ENCODE results near the gene SYNE2. TPM values are rescaled to one million over a fixed set of nuclear protein-coding genes. Genes with fewer than 3 reads are reported as not detected.
A peak's percentile ranks its signal among the peaks of the same experiment; 100 is the strongest.

The SYNE2 gene
- total and polyA plus RNA-seq, 2 of the 8 experiments (the other 6 are each of a cell fraction or from before 2014, with no cell fraction given): 32.6 to 46.1 TPM

DNA sequence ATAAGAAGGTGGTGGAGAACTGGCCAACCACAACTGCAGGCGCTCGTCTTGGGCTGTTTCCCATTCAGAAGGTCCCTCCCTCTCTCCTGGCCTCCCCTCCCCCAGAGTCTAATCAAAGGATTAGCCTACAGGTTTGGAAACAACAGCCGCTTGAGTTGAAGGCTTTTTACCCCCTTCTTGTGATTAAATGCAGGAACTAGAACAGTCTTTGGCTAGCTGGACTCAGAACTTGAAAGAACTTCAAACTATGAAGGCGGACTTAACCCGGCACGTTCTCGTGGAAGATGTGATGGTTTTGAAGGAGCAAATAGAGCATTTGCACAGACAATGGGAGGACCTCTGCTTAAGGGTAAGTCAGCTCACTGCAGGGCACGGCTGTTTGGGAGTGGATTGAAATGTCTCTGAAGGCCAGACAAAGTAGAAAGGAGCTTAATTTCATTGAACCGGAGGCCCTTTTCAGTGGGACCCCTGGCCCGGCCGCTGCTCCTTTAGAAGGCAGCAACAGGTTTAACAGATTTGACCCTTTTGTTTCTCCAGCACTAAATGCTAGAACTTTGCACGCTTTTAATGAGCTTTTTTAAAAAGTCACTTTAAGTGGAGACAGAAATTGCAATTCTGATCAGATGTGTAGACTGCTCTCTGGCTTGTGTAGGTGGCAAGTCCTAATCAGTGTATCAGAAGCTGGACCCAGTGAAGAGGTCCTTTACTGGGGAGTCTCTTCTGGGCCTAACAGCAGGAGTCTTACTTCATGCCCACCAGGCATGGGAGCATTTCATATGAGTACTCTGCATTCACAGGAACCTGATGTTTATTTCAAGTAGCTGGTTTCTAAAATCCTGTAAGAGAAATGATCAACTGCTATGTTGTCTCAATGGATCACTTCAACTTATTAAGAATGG is 333.7 kb downstream of the SYNE2 start:
- no peak overlapping the region for H4K8ac ChIP-seq (ENCODE audit: extremely low read depth, insufficient read depth, low read length)
- H3K79me2 ChIP-seq (ENCODE audit: control insufficient read depth in 1 of 2, insufficient read depth in 2 of 2, low read length in 2 of 2): no peaks in the 10 kb centered on the region
- no peak overlapping the region for H2AK5ac ChIP-seq (ENCODE audit: low read depth, low read length)
- H2BK5ac ChIP-seq (ENCODE audit: low read depth, low read length): peak overlapping the region; percentile 86; the same call in 1 of the 2 replicates
- no peaks in the 10 kb centered on the region for H4K20me1 ChIP-seq (replicated peaks in 1 of 2; ENCODE audit: control insufficient read depth in 1 of 2, insufficient read depth in 2 of 2, low read length in 2 of 2)
- H2BK20ac ChIP-seq (ENCODE audit: low read length): no peak overlapping the region
- peaks cover 0 to 13% (median 7%) of the 10 kb centered on the region in 4 experiments; a peak in 3 of 7 replicates for H3K4me1 ChIP-seq (replicated peaks in 1 of 4; ENCODE audit: control insufficient read depth in 3 of 4, insufficient read depth in 4 of 4, low read length in 3 of 4)
- H2BK12ac ChIP-seq (ENCODE audit: low read depth, low read length): 0 out of 2 replicates have a peak overlapping the region, but pooled peaks have one; percentile 79
- peak overlapping the region; percentile 33; the same call in 1 of the 2 replicates for H3K27ac ChIP-seq (ENCODE audit: low read depth, low read length)
- ChIA-PET POLR2A (ENCODE audit: partially characterized antibody) (interaction anchor here (0.6 to 1.5 kb wide), 5 partner anchors 10 to 236 kb away, joined by 3 to 13 read pairs (median 3); no protein-coding TSS in a partner anchor), CTCF (ENCODE audit: partially characterized antibody) (interaction anchor here (0.7 to 1.5 kb wide), 5 partner anchors 9 to 117 kb away, joined by 3 to 7 read pairs (median 4); no protein-coding TSS in a partner anchor)
- H4K5ac ChIP-seq (ENCODE audit: insufficient read length, low read depth, low read length): peak overlapping the region; percentile 33
- no peak overlapping the region for H3K14ac ChIP-seq (ENCODE audit: insufficient read length)
- H3K9ac ChIP-seq (replicated peaks in 1 of 4; ENCODE audit: extremely low read depth in 1 of 4, low read depth in 3 of 4, low read length in 3 of 4): peak overlapping the region in 3 of 4 experiments; percentile 9 to 28 (median 10); a peak in 3 of 7 replicates
- H3K4ac ChIP-seq (replicated peaks; ENCODE audit: insufficient read length, low read depth, low read length): no peak overlapping the region
- H3K4me2 ChIP-seq (ENCODE audit: insufficient read depth in 1 of 2, low read depth in 2 of 2, low read length in 2 of 2): peak overlapping the region; percentile 65 to 98
- peaks cover 12 to 20% of the 10 kb centered on the region in 2 experiments; a peak in 3 of 4 replicates for H3K9me3 ChIP-seq (ENCODE audit: insufficient read depth in 2 of 2, low read depth in 1 of 2, low read length in 1 of 2)
- no peaks in the 10 kb centered on the region for H3K27me3 ChIP-seq (replicated peaks in 1 of 4; ENCODE audit: control insufficient read depth in 3 of 4, extremely low read depth in 1 of 4, insufficient read depth in 3 of 4, low read length in 3 of 4)
- H2AFZ ChIP-seq (ENCODE audit: low read length): 0 out of 2 replicates have a peak overlapping the region, but pooled peaks have one; percentile 71
- WGBS, 2 experiments (ENCODE audit: extremely low coverage in 1 of 2, insufficient coverage in 1 of 2, insufficient read length in 1 of 2, insufficient replicate concordance in 2 of 2, low coverage in 1 of 2, low lambda C conversion rate in 2 of 2, missing lambda C conversion rate in 1 of 2): 53% methylated on average over 12 of the region's 12 CpGs; no CpG with 5 or more reads in 1 of the 2 experiments
- peak; percentile 63 for FAIRE-seq
- no peak overlapping the region for H3K23ac ChIP-seq (ENCODE audit: insufficient read length)
- peak overlapping the region; percentile 16 to 80 (median 45) for H3K4me3 ChIP-seq (ENCODE audit: extremely low read depth in 1 of 4, insufficient read depth in 2 of 4, low read depth in 3 of 4, low read length in 4 of 4)
- H2BK120ac ChIP-seq (replicated peaks; ENCODE audit: low read depth, low read length): peak overlapping the region; percentile 56
- DNase-seq (ENCODE audit: low read depth in 1 of 2, low spot score in 2 of 2): peak in 1 of 2 experiments; percentile 60
- H3K56ac ChIP-seq (replicated peaks; ENCODE audit: insufficient read length, low read depth, low read length): no peak overlapping the region
- H3K79me1 ChIP-seq (ENCODE audit: low read depth, low read length): no peaks in the 10 kb centered on the region
- H3K36me3 ChIP-seq (ENCODE audit: control insufficient read depth in 2 of 4, insufficient read depth in 4 of 4, low read length in 3 of 4): peaks cover 0 to 31% (median 6%) of the 10 kb centered on the region in 4 experiments; a peak in 6 of 8 replicates
- no peaks in the 10 kb centered on the region; the same call in none of the 2 replicates for H3K23me2 ChIP-seq (ENCODE audit: low read depth, low read length)
- H2BK15ac ChIP-seq (ENCODE audit: low read length): no peak overlapping the region
- TF ChIP-seq SP1 (IDR thresholded peaks at IDR 0.05; ENCODE audit: low read depth, low read length): peak; percentile 59; the same call in 1 of the 2 replicates
- peak; percentile 89 for TF ChIP-seq ASH2L (IDR thresholded peaks at IDR 0.05; ENCODE audit: low read length)
- no peak for TF ChIP-seq CEBPB (IDR thresholded peaks at IDR 0.05; ENCODE audit: low read depth, low read length)
- no peak for TF ChIP-seq TBP (IDR thresholded peaks at IDR 0.05; ENCODE audit: low read depth, low read length)
- peak overlapping the region; percentile 89 for H3K18ac ChIP-seq (ENCODE audit: extremely low read depth, low read length)
- peak overlapping the region; percentile 29 for H4K91ac ChIP-seq (replicated peaks; ENCODE audit: insufficient read length, low read length)

Data from H1 (cell line).